HFFc6 (cell line): Measurements from ENCODE around the gene RIPPLY3. TPM values are rescaled to one million over a fixed set of nuclear protein-coding genes. Genes with fewer than 3 reads are reported as not detected.

Experiments used
- DNase-seq: peaks from one replicate; pipeline ENCODE4 v3.0.0-alpha.2; 2018
- H3K27ac Mint-ChIP-seq: 2 replicates; pipeline ENCODE4 v1.8.0; 2020; ENCODE audit warnings: mild to moderate bottlenecking, mixed read lengths
- H3K27me3 Mint-ChIP-seq: 2 replicates; pipeline ENCODE4 v1.8.0; 2021; ENCODE audit warnings: mild to moderate bottlenecking, moderate library complexity, mixed read lengths; ENCODE audit not compliant: insufficient read depth
- H3K36me3 Mint-ChIP-seq: 2 replicates; pipeline ENCODE4 v1.8.0; 2021; ENCODE audit warnings: low read depth, mixed read lengths
- H3K4me1 Mint-ChIP-seq: 2 replicates; pipeline ENCODE4 v1.8.0; 2020; ENCODE audit warnings: low read depth, mixed read lengths
- H3K4me3 Mint-ChIP-seq: 2 replicates; pipeline ENCODE4 v1.8.0; 2020; ENCODE audit warnings: mild to moderate bottlenecking, moderate library complexity, mixed read lengths
- H3K9me3 Mint-ChIP-seq: 2 replicates; pipeline ENCODE4 v1.8.0; 2020; ENCODE audit warnings: mild to moderate bottlenecking, mixed read lengths
- CTCF ChIP-seq: fragments of 200-600 bp; sonication (generic); IDR thresholded peaks from 2 replicates; pipeline ENCODE4 v1.5.0; 2021; ENCODE audit warnings: antibody characterized with exemption, mild to moderate bottlenecking
- long read RNA-seq: library from polyadenylated mRNA; unstranded; transcript quantifications from one replicate; pipeline ENCODE4 v2.0.0, GENCODE V29; 2019
- total RNA-seq, 6 experiments: library from RNA; stranded (reverse); fragmentation: NEBNext Ultra II Directional; extraction: Animal tissue kit (Norgen Biotek cat#: 25700); gene quantifications; 2 replicates in 1 of 6; 3 replicates in 5 of 6; pipeline ENCODE4 v1.2.3, GENCODE V29; 2021

Gene RIPPLY3, protein sequence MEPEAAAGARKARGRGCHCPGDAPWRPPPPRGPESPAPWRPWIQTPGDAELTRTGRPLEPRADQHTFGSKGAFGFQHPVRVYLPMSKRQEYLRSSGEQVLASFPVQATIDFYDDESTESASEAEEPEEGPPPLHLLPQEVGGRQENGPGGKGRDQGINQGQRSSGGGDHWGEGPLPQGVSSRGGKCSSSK
- not detected for total RNA-seq
- long read RNA-seq, result 0 reads

GRCh38 chr21:37006486-37007291 is at the start of gene RIPPLY3:
TSS of gene RIPPLY3 (plus strand) at chr21:37006702. CDS start at chr21:37006773, 71 bp downstream.
- Mint-ChIP-seq H3K27me3 (peaks cover 4% of the 10 kb centered on the region), H3K9me3 (no peaks in the 10 kb centered on the region), H3K4me3 (peak within 1 kb of the TSS; percentile 34; the same call in 1 of the 2 replicates), H3K4me1 (peaks cover 8% of the 10 kb centered on the region), H3K36me3 (no peaks in the 10 kb centered on the region), H3K27ac (no peak within 1 kb of the TSS)
- TF ChIP-seq CTCF, result no peak
- DNase-seq, result no peak

DNA sequence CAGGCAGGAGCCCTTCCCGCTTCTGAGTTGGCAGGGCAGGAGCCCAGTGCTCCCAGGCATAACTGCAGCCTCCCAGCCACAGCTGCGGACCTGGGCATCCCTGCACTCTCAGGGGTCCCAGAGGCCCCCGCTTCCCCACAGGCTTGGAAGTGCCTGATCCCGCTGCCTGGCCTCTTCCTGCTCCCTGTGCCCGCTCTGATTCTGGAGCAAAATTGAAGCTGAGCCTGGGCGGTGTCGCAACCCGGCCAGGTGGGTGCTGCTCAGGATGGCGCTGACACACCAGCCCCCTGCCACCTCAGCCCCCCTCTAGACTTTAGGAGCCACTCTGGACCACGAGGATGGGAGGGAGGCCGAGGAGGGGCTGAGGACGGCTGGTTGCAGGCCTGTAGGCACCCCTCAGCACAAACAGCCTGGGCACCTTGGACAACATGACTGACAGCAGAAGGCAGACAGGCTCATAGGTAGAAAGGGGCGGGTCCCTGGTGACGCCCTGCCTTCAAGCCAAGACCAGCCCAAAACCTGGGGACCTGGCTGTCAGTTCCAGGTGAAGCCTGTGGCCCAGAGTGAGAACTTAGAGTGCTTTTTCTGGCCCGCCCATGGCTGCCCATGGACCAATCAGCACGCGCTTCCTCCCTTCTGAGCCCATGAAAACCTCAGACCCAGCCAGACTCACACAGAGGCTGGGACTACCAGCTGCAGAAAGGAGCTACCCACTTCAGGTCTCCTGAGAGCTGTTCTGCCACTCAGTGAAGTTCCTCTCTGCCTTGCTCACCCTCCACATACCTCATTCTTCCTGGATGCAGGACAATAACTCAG is 47.3 kb upstream of the RIPPLY3 start:
- H3K4me1 Mint-ChIP-seq, result no peaks in the 10 kb centered on the region
- H3K27me3 Mint-ChIP-seq, result no peaks in the 10 kb centered on the region; the same call in 1 of the 2 replicates
- no peak overlapping the region for H3K27ac Mint-ChIP-seq
- H3K4me3 Mint-ChIP-seq, result no peak overlapping the region
- no peaks in the 10 kb centered on the region for H3K9me3 Mint-ChIP-seq
- H3K36me3 Mint-ChIP-seq, result peaks cover 18% of the 10 kb centered on the region
- no peak for DNase-seq
- no peak for TF ChIP-seq CTCF

DNA sequence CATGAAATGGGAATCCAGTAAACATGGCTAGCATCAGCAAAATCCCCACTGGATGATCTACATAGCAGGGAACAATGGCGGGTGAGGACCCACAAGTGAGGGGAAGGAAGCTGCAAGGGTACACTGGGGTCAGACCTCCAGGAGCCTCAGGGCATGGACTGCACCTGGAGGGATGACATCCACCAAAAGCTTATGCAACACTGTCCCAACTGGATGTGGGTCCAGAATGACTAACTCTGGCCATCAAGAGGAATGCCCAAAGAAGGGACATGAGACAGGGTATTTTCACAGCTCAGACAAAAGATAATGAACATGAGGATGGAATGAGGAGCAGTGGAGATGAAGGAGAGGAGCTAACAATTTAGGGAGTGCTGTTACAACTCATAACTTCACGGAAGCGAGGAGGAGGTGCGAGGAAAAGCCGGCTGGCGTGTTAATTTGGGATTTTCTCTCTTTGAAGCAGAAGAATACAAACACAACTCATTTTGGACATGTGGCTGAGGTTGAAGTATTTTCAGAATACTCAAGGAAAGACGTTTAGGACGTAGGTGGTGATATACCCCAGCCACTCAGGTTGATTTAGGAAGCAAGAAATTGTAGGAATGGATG is 45.7 kb upstream of the RIPPLY3 start:
- no peak for TF ChIP-seq CTCF
- H3K27me3 Mint-ChIP-seq, result no peaks in the 10 kb centered on the region; the same call in 1 of the 2 replicates
- H3K4me3 Mint-ChIP-seq, result no peak overlapping the region
- DNase-seq, result no peak
- no peaks in the 10 kb centered on the region for H3K9me3 Mint-ChIP-seq
- H3K4me1 Mint-ChIP-seq, result peaks cover 13% of the 10 kb centered on the region
- peaks cover 22% of the 10 kb centered on the region for H3K36me3 Mint-ChIP-seq
- H3K27ac Mint-ChIP-seq, result no peak overlapping the region

- Mint-ChIP-seq H3K27ac (no peak overlapping the region), H3K36me3 (peaks cover 22% of the 10 kb centered on the region), H3K27me3 (no peaks in the 10 kb centered on the region), H3K4me1 (peaks cover 13% of the 10 kb centered on the region), H3K4me3 (no peak overlapping the region), H3K9me3 (no peaks in the 10 kb centered on the region)
- TF ChIP-seq CTCF, result no peak
- DNase-seq, result no peak
These were observed 44.3 kb upstream of the RIPPLY3 start for GRCh38 chr21:36962098-36962780.

DNA sequence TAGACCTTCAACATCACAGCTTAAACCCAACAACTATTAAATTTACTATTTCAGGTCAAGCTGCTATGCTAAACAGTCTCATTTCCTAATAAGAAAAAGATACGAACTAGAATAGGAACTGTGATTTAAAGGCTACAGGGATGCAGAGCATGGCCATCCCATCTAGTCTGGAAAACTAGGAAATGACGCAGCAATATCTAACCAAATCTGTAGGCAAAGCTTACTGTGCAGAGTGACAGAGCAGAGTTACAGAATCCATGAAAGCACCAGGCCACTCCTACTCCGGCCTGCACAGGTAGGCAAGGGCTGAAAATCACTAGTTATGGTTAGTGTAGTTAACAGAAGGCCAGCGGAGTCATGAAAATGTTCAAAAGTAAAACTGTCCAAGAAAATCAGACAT is 42.1 kb upstream of the RIPPLY3 start:
- H3K9me3 Mint-ChIP-seq, result no peaks in the 10 kb centered on the region

More for the DNA sequence above, 42.1 kb upstream of the RIPPLY3 start:
- H3K27ac Mint-ChIP-seq, result no peak overlapping the region
- peaks cover 21% of the 10 kb centered on the region for H3K36me3 Mint-ChIP-seq
- no peak for DNase-seq
- TF ChIP-seq CTCF, result no peak
- H3K4me3 Mint-ChIP-seq, result no peak overlapping the region
- peaks cover 13% of the 10 kb centered on the region for H3K4me1 Mint-ChIP-seq
- no peaks in the 10 kb centered on the region for H3K27me3 Mint-ChIP-seq
